ENCODE data around the gene SPRYD3. TPM values are rescaled to one million over a fixed set of nuclear protein-coding genes. Genes with fewer than 3 reads are reported as not detected.

The SPRYD3 gene
- polyA plus RNA-seq, 3 donors = 17.8 to 26.9 (median 21.8) TPM

GRCh38 chr12:53086361-53086760 is 7.2 kb upstream of the SPRYD3 start:
- Histone ChIP-seq H3K4me1 (ENCODE audit: control insufficient read depth in 1 of 2, insufficient read depth in 2 of 2, low read length in 2 of 2) (no peaks in the 10 kb centered on the region), H3K4me3 (replicated peaks in 1 of 3; ENCODE audit: low read depth in 2 of 3, low read length in 3 of 3) (no peak overlapping the region), H3K9me3 (replicated peaks in 1 of 2; ENCODE audit: control insufficient read depth in 1 of 2, insufficient read depth in 1 of 2, low read length in 2 of 2) (no peaks in the 10 kb centered on the region), H2AFZ (ENCODE audit: insufficient read depth, low read depth, low read length, poor library complexity, severe bottlenecking) (no peak overlapping the region), H3K27me3 (ENCODE audit: control insufficient read depth in 2 of 2, insufficient read depth in 2 of 2, low read length in 2 of 2) (no peaks in the 10 kb centered on the region), H3K79me2 (ENCODE audit: insufficient read depth, low read length) (no peaks in the 10 kb centered on the region), H3K36me3 (replicated peaks in 1 of 2; ENCODE audit: control insufficient read depth in 1 of 2, insufficient read depth in 2 of 2, low read length in 2 of 2) (no peaks in the 10 kb centered on the region), H3K4me2 (replicated peaks; ENCODE audit: extremely low read depth, low read length, poor library complexity, severe bottlenecking) (no peak overlapping the region), H3K9ac (ENCODE audit: insufficient read depth, low read length, poor library complexity, severe bottlenecking) (no peak overlapping the region), H4K20me1 (ENCODE audit: insufficient read depth, low read length) (no peaks in the 10 kb centered on the region), H3K27ac (ENCODE audit: low read depth in 1 of 2, low read length in 2 of 2) (no peak overlapping the region)
- Mint-ChIP-seq H3K27ac (no peak overlapping the region), H3K4me1 (no peaks in the 10 kb centered on the region), H3K9me3 (peaks cover 0 to 7% (median 2%) of the 10 kb centered on the region in 7 donors), H3K27me3 (ENCODE audit: low read depth in 3 of 3) (peaks cover 2 to 8% (median 7%) of the 10 kb centered on the region in 3 donors), H3K36me3 (no peaks in the 10 kb centered on the region), H3K4me3 (no peak overlapping the region)
- WGBS (ENCODE audit: insufficient coverage) = no CpG with 5 or more reads among the region's 3 CpGs
- intact Hi-C loops (cut with micrococcal nuclease) = no loop called here
- no peak for TF ChIP-seq CTCF (IDR thresholded peaks at IDR 0.05)
- DNase-seq = no peak

DNA sequence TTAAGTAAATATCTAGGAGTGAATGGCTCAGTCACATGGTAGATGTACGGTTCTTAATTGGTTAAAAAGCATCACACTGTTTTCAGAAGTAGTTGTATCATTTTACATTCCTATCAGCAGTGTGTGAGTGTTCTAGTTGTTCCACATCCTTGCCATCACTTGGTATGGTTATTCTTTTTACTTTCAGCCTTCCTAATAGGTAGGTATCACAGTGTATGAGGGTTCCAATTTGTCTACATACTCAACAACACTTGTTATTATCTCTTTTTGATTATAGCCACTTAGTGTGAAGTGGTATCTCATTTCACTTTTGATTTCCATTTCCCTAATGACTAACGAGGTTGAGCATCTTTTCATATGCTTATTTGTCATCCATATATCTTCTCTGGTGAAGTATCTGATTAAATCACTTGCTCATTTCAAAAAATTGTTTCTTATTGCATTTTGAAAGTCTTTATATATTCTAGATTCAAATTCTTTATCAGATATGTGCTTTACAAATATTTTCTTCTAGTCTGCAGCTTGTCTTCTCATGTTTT is 3.5 kb upstream of the SPRYD3 start:
- H3K4me3 Mint-ChIP-seq = no peak overlapping the region
- DNase-seq = no peak

More for the DNA sequence above, 3.5 kb upstream of the SPRYD3 start:
- no CpG with 5 or more reads among the region's 2 CpGs for WGBS (ENCODE audit: insufficient coverage)
- H3K36me3 ChIP-seq (replicated peaks in 1 of 2; ENCODE audit: control insufficient read depth in 1 of 2, insufficient read depth in 2 of 2, low read length in 2 of 2) = no peaks in the 10 kb centered on the region
- H3K27me3 ChIP-seq (ENCODE audit: control insufficient read depth in 2 of 2, insufficient read depth in 2 of 2, low read length in 2 of 2) = no peaks in the 10 kb centered on the region
- H3K4me1 ChIP-seq (ENCODE audit: control insufficient read depth in 1 of 2, insufficient read depth in 2 of 2, low read length in 2 of 2) = peaks cover 18 to 23% of the 10 kb centered on the region in 2 donors
- peaks cover 20% of the 10 kb centered on the region for H3K4me1 Mint-ChIP-seq
- H3K27ac Mint-ChIP-seq = no peak overlapping the region
- peaks cover 0 to 7% (median 0%) of the 10 kb centered on the region in 7 donors for H3K9me3 Mint-ChIP-seq
- no peak overlapping the region for H2AFZ ChIP-seq (ENCODE audit: insufficient read depth, low read depth, low read length, poor library complexity, severe bottlenecking)
- H3K36me3 Mint-ChIP-seq = no peaks in the 10 kb centered on the region
- H3K9me3 ChIP-seq (replicated peaks in 1 of 2; ENCODE audit: control insufficient read depth in 1 of 2, insufficient read depth in 1 of 2, low read length in 2 of 2) = no peaks in the 10 kb centered on the region
- H3K4me2 ChIP-seq (replicated peaks; ENCODE audit: extremely low read depth, low read length, poor library complexity, severe bottlenecking) = no peak overlapping the region
- TF ChIP-seq CTCF (IDR thresholded peaks at IDR 0.05) = no peak
- peaks cover 14% of the 10 kb centered on the region for H3K79me2 ChIP-seq (ENCODE audit: insufficient read depth, low read length)
- peaks cover 2 to 4% (median 4%) of the 10 kb centered on the region in 3 donors for H3K27me3 Mint-ChIP-seq (ENCODE audit: low read depth in 3 of 3)
- H3K27ac ChIP-seq (ENCODE audit: low read depth in 1 of 2, low read length in 2 of 2) = no peak overlapping the region
- no peak overlapping the region for H3K9ac ChIP-seq (ENCODE audit: insufficient read depth, low read length, poor library complexity, severe bottlenecking)
- no peaks in the 10 kb centered on the region for H4K20me1 ChIP-seq (ENCODE audit: insufficient read depth, low read length)
- no peak overlapping the region for H3K4me3 ChIP-seq (replicated peaks in 1 of 3; ENCODE audit: low read depth in 2 of 3, low read length in 3 of 3)
- intact Hi-C loops (cut with micrococcal nuclease) = no loop called here
